ENCODE measurements around the gene GSTM5. TPM values are rescaled to one million over a fixed set of nuclear protein-coding genes. Genes with fewer than 3 reads are reported as not detected.

Gene GSTM5
- total and polyA plus RNA-seq, 2 of the 4 experiments (the other 2 are of a cell fraction), result 0.36 to 1.2 TPM

- Histone ChIP-seq H2AFZ (replicated peaks; ENCODE audit: low read length, poor library complexity) (no peak overlapping the region), H2BK120ac (ENCODE audit: low read depth, low read length) (no peak overlapping the region), H3K36me3 (ENCODE audit: control insufficient read depth, insufficient read depth, low read length) (no peaks in the 10 kb centered on the region), H4K20me1 (ENCODE audit: insufficient read depth, low read length) (no peaks in the 10 kb centered on the region), H3K9me3 (ENCODE audit: control insufficient read depth, insufficient read depth, low read length) (peaks cover 11% of the 10 kb centered on the region), H3K4ac (ENCODE audit: low read depth, low read length) (no peak overlapping the region), H2AK9ac (replicated peaks; ENCODE audit: low read depth, low read length, poor library complexity) (no peak overlapping the region), H2BK20ac (ENCODE audit: low read depth, low read length) (no peak overlapping the region), H4K8ac (ENCODE audit: low read depth in 2 of 2, low read length in 2 of 2) (no peak overlapping the region), H4K5ac (ENCODE audit: low read depth, low read length) (no peak overlapping the region), H3K14ac (replicated peaks; ENCODE audit: low read depth, low read length) (no peak overlapping the region), H2BK5ac (ENCODE audit: low read depth, low read length, poor library complexity, severe bottlenecking) (no peak overlapping the region), H3K4me1 (ENCODE audit: control insufficient read depth, insufficient read depth, low read length) (no peaks in the 10 kb centered on the region), H4K91ac (ENCODE audit: insufficient read depth, low read depth, low read length) (no peak overlapping the region), H3K27ac (ENCODE audit: insufficient read depth, low read length) (no peak overlapping the region), H3K23ac (ENCODE audit: low read depth, low read length) (no peak overlapping the region), H3K18ac (ENCODE audit: low read depth, low read length) (no peak overlapping the region), H3K27me3 (ENCODE audit: control insufficient read depth, insufficient read depth, low read length) (no peaks in the 10 kb centered on the region; the same call in 1 of the 2 replicates), H3K4me3 (ENCODE audit: insufficient read depth, low read depth, low read length) (no peak overlapping the region), H3K9ac (ENCODE audit: low read depth, low read length) (no peak overlapping the region), H3K9me1 (ENCODE audit: insufficient read depth, low read length) (no peaks in the 10 kb centered on the region), H3K56ac (ENCODE audit: extremely low read depth, insufficient read depth, low read length) (no peak overlapping the region), H2AK5ac (ENCODE audit: low read depth, low read length) (no peak overlapping the region), H3K79me1 (ENCODE audit: low read depth in 1 of 2, low read length in 2 of 2) (no peaks in the 10 kb centered on the region), H2BK15ac (ENCODE audit: low read depth, low read length) (no peak overlapping the region), H3K4me2 (ENCODE audit: low read depth, low read length) (no peak overlapping the region)
- TF ChIP-seq ELK1 (IDR thresholded peaks at IDR 0.05; ENCODE audit: borderline replicate concordance, low read depth, low read length) (no peak), BHLHE40 (IDR thresholded peaks at IDR 0.05; ENCODE audit: low read depth, low read length) (no peak), USF2 (IDR thresholded peaks at IDR 0.05; ENCODE audit: low read depth, low read length) (no peak), CEBPB (IDR thresholded peaks at IDR 0.05; ENCODE audit: low read depth, low read length) (no peak), RFX5 (IDR thresholded peaks at IDR 0.05; ENCODE audit: low read depth, low read length) (no peak)
- DNase-seq (peak; percentile 0), ATAC-seq (ENCODE audit: low read depth) (no peak)
- in situ Hi-C loops (cut with MboI; ENCODE audit: low sequenced_read_pairs), result no loop called here
- ChIA-PET POLR2A (ENCODE audit: unreplicated experiment) (no interaction called here), CTCF (no interaction called here)
- dilution Hi-C loops (cut with HindIII; ENCODE audit: low sequenced_read_pairs, unreplicated experiment), result no loop called here
- intact Hi-C loops (cut with micrococcal nuclease), result no loop called here
- no TSS peak for BruUV-seq (replicated peaks)
- 64% methylated on average over 5 of the region's 8 CpGs; no CpG with 5 or more reads in 1 of the 2 experiments for WGBS, 2 experiments (ENCODE audit: extremely low coverage in 2 of 2, insufficient read length in 1 of 2)
Observed at GRCh38 chr1:109704173-109704572, 7.9 kb upstream of the GSTM5 start.
